CD4-positive, alpha-beta T cell treated with Interleukin-17A for 4 hours (primary cell): ENCODE data around the gene FBXL17.

Experiments
- DNase-seq: peaks from one replicate; pipeline ENCODE4 v3.0.0-alpha.2; 2020; ENCODE audit warnings: mixed read lengths

The FBXL17 gene

DNA sequence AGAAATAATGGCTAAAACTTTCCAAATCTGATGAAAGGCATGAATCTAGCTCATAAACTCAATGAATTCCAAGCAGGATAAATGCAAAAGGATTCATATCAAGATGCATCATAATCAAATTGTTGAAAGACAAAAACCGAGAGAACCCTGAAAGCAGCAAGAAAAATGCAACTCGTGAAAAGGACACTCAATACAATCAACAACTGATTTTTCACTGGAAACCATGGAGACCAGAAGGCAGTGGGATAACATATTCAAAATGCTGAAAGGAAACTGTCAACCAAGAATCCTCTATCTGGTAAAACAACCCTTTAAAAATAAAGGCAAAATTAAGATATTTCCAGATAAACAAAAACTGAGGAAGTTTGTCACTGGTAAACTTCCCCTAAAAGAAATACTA lies 9.5 kb downstream of the FBXL17 start:
- no peak for DNase-seq

DNA sequence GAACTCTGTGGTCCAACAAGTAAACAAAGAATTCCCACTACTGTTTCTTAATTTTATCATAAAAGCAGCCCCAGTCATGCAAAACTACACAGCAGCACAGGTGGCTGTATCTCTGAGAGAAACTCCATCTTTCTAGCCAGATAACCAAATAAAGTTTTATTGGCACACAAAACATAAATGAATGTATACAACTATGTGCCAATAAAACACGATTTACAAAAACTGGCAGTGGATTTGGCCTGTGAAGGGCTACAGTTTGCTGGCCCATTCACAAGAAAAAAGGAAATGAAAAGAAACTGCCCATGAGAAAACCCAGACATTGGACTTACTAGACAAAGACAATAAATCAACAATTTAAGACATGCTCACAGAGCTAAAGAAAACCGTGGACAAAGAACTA lies 10.6 kb downstream of the FBXL17 start:
- no peak for DNase-seq

DNA sequence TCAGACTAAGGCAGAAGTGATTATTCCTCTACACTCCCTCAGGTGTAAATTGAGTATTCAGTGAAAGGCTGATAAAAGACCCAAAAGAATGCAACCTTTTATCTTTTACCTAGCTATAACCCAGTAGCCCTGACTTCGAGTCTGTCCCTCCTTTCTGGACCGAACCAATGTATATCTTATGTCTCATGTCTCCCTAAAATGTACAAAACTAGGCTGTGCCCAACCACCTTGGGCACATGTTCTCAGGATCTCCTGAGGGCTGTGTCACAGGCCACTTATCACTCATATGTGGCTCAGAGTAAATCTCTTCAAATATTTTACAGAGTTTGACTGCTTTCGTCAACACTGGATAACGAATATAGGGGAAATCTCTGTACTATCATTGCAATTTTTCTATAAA lies 12.7 kb downstream of the FBXL17 start:
- DNase-seq = no peak

DNA sequence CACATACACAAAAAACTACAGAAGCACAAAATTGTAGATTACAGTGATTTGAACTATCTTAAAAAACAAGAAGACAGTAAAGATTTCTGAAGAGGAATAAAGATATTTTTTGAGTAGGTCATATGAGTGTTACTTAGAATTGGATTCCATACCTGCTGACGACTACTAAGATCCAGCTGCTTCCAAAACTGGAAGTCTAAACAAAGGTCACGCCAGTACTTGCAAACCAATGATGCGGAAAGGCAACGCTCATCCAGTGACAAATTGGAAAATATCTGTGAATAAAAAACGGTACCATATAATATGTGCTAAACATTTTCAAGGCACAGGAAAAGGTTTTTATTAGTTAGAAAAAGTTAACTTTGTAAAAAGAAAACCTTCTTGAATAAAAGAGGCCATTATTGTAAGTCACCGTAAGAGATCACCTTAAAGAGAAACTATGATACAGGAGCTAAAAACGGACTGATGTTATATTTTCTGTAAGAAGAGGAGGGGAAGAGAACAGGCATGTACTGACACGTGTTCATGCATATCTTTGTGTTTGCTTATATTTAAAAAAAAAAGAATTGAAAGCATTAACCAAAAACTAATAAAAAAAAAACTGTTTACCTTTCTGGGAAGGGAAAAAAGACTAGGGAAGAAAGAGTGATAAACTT lies 14.1 kb downstream of the FBXL17 start:
- no peak for DNase-seq

DNA sequence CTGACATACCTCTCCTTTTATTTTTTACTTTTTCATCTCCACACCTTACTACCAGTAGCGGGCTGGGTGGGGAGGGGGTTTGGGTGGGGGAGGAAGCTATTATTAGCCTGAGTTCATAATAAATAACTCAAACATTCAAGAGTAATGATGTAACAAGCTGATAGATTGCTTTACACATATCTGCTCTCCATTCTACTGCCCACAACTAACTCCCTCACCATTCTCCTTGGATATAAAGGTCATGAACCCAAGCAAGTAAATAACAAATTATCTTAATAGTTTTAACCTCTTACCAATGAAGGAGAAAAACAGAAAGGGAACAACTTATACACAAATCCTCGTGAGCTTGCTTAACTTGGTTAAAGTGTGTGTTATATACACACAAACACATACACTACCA lies 15.4 kb downstream of the FBXL17 start:
- DNase-seq = no peak

GRCh38 chr5:108361771-108362170 lies 20.1 kb downstream of the FBXL17 start:
- DNase-seq = no peak

DNA sequence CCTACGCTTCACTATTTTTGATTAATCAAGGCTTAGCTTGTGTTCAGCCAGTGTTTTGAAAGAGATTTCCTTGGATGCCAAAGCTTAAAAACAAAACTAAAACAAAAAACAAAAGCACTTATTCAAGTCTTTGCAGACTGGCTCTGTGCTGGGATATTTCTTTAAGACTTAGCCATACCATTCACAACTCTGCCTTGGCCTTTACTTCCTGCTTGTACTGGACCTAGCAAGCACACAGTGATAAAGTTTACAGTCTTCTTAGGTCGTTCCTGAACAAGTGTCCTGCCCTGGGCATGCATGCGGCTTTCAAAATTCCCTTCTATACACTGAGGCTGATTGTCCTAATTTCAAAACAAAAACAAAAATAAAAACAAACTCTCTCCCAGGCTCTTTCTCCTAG lies 20.7 kb downstream of the FBXL17 start:
- DNase-seq = no peak

DNA sequence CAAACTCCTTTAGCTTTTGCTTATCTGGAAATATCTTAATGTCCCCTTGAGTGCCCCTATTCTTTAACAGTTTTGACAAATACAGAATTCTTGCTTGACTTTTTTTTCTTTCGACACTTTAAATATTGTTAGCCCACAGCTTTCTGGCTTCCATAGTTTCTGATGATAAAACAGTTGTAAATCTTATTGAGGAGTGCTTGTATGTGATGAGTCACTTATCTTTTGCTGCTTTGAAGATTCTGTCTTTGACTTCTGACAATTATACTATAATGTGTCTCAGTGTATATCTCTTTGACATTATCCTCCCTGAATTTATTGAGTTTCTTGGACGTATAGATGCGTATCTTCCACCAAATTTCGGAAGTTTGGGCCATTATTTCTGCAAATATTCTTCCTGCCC lies 21.6 kb downstream of the FBXL17 start:
- no peak for DNase-seq

DNA sequence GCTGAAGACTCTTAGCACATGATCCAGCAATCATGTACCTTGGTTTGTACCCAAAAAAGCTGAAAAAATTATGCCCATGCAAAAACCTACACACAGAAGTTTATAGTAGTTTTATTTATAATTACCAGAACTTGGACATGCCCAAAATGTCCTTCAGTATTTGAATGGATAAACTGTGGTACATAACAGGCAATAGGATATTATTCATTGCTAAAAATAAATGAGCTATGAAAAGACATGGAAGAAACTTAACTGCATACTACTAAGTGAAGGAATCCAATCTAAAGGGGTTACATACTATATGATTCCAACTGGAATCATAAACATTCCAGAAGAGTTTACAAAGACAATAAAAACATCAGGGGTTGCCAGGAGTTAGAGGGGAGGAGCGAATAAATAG lies 25.6 kb downstream of the FBXL17 start:
- no peak for DNase-seq

GRCh38 chr5:108353087-108353486 lies 28.8 kb downstream of the FBXL17 start:
- DNase-seq = no peak

DNA sequence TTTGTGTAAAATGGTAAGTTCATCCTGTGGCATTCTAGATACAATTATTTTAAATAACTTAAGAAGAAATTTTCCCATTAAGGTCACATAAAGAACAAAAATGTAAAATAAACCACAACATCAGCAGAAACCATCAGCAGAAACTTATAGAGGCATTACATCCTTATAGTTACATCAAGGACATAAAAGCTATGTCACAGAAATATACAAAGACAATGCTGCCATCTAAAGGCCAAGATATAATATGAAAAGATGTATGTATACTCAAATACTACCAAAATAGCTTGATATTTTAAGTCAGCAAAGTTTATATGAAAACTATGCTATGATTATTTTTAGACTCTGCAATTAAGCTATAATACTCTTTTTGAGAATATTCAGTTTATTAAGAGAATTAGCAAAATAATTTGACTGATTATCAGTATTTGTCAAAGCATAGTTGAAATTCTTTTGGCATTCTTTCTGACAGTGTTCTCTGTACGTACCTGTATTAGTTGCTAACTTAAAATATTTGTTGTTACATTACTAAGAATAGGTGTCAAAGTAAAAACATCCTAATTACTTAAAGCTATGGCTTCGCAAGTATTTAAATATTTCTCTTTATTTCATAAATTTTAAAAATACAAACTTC lies 36.2 kb downstream of the FBXL17 start:
- no peak for DNase-seq

- no peak for DNase-seq
Observed at GRCh38 chr5:108344103-108344822, 37.6 kb downstream of the FBXL17 start.

GRCh38 chr5:108341866-108342265 lies 40.0 kb downstream of the FBXL17 start:
- no peak for DNase-seq

GRCh38 chr5:108340131-108340530 lies 41.8 kb downstream of the FBXL17 start:
- no peak for DNase-seq

DNA sequence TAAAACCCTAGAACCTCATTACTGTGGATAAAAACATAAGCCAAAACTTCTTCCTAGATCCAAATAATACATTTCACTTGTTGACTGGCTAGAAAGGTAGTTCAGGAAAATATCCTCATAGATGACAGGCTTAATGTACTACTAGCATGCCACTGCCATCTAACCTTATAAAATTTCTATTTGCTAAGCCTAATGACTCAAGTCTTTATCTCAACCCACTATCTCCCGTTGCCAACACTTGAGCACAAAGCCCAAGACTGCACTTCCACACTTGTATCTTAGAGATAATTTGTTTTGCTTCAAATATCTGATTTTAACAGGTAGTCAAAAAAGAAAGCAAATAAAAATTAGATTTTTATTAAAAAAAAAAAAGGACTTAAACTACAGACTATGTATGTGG lies 42.7 kb downstream of the FBXL17 start:
- DNase-seq = no peak

DNA sequence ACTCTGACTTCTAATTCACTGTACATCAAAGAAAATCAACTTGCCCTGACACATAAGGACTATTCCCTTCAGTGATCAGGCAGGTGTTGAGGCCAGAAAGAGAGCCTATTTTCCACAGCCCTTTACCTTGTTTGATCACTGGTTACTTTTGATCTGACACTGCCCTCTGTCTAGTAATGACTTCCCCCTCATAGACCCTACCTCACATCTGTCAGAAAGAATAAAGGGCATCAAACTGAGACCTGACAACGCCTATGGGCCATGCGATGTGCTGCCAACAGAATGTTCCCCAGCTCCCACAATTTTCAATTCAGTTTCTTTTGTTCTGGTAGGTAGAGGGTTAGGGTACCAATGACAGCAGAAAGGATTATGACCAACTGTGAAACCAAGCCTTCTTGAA lies 47.7 kb downstream of the FBXL17 start:
- DNase-seq = no peak

GRCh38 chr5:108326982-108327381 lies 54.9 kb downstream of the FBXL17 start:
- DNase-seq = no peak

- DNase-seq = no peak
Observed at GRCh38 chr5:108324886-108325285, 57.0 kb downstream of the FBXL17 start.

- no peak for DNase-seq
Observed at GRCh38 chr5:108321341-108321740, 60.6 kb downstream of the FBXL17 start.

- DNase-seq = no peak
Observed at GRCh38 chr5:108320231-108320630, 61.7 kb downstream of the FBXL17 start.

DNA sequence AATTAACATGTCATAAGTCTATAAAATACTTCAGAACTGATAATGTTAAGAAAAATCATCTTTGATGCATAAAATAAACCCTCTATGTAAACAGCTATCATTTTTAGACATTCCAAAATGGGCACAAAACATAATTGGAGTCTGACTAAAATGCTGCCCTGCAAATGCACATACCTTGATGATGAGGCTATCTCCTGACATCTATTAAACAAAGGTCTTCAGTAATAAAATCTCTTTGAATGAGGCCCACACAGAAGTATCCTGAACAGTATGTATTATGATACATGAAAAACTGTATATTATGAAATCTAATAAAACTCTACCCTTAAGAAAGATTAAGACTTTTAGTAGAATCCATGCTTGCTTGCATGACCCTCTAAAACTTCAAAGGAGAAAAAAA lies 66.1 kb downstream of the FBXL17 start:
- no peak for DNase-seq

- no peak for DNase-seq
Observed at GRCh38 chr5:108312258-108312657, 69.6 kb downstream of the FBXL17 start.

DNA sequence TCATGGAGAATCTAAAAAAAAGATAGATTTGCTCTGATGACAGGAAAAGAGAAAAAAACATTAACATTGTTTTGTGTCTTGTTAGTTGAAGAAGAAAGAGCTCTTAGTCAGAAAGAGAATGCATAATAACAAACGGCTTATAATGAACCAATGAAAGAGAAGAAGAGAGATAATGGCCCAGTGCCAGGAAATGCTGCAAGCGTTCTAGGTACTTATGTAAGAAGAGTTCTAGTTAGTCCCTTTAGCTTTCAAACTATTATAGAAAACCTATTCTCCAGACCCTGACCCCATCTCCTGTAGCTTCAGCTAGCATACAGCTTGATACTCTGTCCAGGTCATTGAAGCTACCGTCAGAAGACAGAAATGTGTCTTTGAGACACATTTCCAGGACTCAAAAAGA lies 70.2 kb downstream of the FBXL17 start:
- no peak for DNase-seq

DNA sequence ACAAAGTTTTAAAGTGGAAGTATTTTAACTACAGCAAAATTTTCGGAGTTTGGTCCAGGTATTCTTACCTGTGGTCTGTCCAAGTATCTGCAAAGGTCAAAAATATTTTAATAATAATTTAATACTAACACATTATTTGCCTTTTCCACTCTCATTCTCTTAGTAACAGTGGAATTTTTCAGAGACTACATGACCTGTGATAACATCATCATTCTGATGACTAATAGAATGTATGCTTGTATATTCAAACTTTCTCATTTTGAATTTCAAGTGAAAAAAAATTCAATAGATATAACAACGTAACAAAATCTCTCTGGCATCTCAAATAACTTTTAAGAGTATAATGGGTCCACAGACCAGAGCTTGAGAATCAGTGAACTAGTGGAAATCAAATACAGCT lies 78.3 kb downstream of the FBXL17 start:
- no peak for DNase-seq
